ENCODE data around the gene CHSY1.

Gene CHSY1

GRCh38 chr15:101209285-101209845, 42.5 kb downstream of the CHSY1 start:
- no peak for DNase-seq

GRCh38 chr15:101207867-101208288, 44.0 kb downstream of the CHSY1 start:
- DNase-seq = peak; percentile 94 to 95

DNA sequence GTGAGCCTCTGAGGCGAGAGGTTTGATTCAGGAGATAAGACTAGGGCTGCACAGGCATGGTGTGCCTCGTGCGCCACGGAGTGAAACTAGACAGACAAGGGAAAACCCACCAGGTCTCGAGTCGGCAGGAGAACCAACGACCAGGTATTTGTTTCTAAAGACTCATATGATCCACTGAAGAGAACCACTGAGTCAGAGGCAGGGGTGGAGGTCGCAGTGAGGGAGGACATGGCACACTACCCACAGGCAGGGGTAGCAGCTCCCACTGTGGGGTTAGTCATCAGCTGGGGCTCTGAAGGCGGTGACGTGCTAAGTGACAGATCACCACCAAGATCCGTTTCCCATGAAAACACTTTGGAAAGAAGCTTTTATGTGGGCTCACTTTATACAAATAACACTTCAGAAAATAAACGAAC, 45.7 kb downstream of the CHSY1 start:
- DNase-seq = peak; percentile 49 to 73

DNA sequence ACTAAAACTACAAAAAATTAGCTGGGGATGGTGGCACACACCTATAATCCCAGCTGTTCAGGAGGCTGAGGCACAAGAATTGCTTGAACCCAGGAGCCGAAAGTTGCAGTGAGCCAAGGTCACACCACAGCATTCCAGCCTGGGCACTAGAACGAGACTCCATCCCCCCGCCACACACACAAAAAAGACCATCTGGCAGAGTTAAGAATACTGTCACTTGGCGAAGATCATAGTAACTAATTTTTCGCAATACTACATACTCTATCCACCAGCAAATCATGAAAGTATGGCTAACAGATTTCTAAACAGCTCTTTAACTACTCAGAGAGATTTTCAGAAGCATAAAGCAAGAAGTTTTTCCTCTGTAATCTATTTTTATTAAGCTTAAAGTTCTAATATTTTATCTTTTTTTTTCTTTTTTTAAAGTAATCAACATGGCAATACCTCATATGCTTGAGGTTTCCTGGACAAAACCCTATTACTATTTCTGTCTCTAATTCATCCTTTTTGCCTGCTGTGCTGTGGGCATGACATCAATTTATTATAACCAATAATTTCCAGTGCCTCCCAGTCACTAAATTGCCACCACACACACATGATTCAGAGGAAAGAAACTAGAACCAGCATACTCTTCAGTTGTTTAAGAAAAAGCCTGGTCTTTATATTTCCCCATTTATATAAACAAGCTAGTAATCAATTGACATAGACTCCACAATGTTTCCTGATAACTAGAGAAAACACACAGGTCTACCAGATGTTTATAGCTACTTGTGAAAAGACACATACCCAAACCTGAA, 46.9 kb downstream of the CHSY1 start:
- DNase-seq = peak in 1 of 2 donors; percentile 11

DNA sequence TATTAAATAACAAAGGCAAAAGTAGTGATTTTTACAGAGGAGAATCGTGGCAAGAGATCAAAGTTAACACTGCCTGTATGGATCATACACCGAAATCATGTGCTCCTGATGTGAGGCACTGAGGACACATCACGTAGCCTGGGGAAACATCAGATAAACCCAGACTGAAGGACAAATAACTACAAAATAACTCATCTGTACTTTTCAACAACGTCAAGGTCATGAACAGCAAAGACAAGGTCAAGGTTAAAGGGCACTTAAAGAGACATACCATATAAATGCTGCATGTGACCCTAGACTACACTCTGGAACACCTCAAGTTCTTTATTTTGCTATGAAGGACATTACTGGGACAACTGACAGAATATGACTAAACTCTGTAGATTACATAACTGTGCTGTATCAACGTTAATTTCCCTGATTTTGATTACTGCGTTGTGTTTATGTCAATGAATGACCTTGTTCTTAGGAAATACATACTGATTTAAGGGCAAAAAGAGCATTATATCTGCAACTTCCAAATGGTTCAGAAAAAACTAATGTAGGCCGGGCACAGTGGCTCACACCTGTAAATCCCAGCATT, 48.1 kb downstream of the CHSY1 start:
- DNase-seq = peak in 1 of 2 donors; percentile 66

- no peak for DNase-seq
Measured at GRCh38 chr15:101203029-101203573, 48.7 kb downstream of the CHSY1 start.

DNA sequence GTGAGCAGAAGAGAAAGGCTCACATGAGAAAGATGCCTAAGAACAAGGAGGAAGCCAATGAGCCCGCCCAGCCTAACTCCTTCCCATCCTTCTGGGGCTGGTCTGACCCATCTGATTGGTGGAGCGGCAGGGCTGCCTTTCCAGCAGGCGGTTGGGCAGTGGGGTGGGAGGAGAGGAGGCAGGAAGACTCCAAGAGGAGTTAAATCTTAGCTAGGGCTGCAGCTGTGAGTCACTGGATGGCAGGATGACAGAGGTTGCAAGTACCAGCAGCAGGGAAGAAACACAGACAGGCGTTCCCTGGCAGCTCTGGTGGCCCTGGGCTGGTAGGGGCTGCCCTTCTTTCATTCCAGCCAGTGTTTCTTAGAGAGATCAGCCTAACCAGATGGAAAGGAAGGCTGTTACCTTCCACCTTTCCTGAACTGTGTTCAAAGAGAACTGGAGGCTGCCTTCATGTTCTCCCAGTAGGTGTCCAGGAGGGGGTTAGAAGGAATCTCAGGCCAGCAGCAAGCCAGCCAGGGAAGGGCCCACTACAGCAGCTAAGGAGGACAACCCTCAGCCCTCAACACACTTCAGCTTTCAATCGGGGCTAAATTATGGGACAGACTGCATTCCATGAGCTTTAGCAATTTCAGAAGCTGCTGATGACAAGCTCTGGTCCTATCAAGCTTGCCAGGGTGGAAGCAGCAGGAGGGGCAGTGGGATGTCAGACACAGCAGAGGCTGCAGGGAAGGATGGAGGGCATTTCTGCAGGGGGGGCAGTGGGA, 50.3 kb downstream of the CHSY1 start:
- peak; percentile 89 for DNase-seq

GRCh38 chr15:101200181-101200580, 51.7 kb downstream of the CHSY1 start:
- DNase-seq = no peak

DNA sequence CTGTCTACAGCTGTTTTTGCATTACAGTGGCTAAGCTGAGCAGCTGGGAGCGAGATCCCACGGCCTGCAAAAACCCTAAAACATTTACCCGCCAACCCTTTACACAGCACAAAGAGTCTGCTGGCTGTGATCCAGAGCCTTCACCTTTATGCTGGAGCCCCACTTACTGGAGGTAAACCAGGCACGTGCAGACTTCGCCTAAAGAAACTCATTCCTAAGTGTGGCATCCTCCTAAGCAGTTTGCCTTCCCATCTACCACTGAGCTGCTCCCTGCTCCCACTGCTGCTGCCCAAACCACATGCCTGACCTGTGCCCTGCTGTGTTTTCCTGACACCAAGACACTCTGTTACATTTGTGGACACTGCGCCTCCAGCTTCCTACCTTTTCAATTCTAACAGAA, 53.0 kb downstream of the CHSY1 start:
- no peak for DNase-seq

DNA sequence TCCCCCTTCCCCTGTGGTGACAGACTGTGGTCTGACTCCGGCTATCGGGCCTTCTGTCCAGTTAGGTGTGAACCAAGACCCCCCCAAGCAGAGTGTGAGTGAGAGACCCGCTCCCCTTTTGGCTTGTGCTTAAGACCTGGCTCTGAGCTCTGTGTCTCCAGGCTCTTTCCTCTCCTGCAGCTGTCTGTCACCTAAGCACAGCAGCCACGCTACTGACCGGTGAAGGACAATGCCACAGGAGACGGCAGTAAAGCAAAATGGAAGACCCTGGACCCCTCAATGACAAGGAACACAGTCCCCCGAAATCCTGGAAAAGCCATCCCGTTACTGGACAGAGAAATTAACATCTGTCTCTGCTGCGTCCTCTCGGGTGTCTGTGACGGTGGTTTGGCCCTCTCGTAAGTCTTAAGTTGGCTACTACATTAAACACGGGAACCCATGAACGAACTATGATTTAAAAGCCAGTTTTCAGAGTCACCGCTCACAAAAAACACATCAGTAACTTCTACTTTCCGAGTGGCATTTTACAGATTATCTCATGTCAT, 53.7 kb downstream of the CHSY1 start:
- DNase-seq = no peak

- peak in 1 of 2 donors; percentile 29 for DNase-seq
Measured at GRCh38 chr15:101194546-101195125, 57.2 kb downstream of the CHSY1 start.

DNA sequence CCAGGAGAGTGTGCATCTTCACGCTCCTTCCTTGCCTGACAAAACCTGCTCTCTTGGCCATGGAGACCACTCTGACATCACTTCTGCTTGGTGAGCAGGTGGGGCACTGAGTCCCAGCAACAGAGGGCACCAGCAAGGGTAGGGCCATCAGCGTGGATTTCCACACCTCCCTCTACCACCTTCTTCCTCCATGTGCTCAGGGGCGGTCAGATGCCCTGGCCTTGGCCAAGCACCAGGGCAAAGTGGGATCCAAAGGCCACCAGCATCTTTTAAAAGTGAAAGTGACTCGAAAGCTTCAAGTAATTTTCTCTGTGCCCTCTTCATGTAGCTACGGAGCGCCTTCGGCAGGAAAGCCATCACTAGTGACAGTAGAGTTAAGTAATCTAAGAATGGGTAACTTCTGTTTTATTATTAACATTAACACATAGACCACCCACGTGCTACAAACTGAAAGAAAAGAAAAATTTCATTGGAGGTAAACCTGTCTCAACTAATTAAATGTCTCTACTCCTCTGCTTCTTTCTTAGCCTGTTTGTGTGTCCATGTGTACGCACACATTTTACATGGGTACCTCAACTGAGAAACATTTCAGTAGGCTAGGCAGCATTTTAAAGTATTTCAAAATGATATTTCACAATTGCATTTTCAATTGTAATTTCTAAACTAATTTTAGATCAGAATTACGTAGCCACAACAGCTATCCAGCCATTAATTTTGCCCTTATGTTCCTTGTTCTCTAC, 57.9 kb downstream of the CHSY1 start:
- DNase-seq = peak; percentile 65 to 82

- DNase-seq = no peak
Measured at GRCh38 chr15:101193120-101193644, 58.7 kb downstream of the CHSY1 start.

- no peak for DNase-seq
Measured at GRCh38 chr15:101192081-101192480, 59.8 kb downstream of the CHSY1 start.

GRCh38 chr15:101191242-101191641, 60.6 kb downstream of the CHSY1 start:
- DNase-seq = no peak

GRCh38 chr15:101190092-101190595, 61.7 kb downstream of the CHSY1 start:
- no peak for DNase-seq

DNA sequence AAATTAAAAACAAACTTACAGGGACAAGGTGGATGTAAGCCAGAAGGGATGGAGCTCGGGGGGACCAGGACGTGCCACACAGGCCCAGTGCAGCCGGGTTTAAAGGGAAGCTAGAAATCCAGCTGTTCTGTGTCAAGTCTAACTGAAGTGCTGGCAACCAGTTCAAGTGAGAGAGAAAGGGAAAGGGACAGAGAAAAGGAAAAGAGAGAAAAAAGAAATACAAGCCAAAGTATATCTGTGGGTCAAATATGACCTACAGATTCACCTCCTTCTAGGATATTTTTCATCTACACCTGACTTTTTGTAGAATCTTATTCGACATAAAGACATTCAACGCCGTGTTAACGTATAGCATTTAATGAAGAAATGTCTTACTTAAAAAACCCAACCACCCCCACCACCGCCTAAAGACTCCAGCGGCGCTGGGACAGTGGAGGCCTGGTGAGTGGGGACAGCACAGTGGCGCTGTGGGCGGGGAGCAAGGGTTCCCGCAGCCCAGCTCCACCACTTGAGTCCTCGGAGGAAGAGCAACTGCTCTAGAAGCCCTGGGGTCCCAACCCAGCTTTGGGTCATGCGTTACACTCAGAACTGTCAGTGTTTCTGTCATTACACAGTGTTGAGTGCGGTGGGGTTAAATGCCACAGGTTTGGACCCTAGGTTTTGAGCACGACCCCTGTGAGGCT, 62.3 kb downstream of the CHSY1 start:
- no peak for DNase-seq

DNA sequence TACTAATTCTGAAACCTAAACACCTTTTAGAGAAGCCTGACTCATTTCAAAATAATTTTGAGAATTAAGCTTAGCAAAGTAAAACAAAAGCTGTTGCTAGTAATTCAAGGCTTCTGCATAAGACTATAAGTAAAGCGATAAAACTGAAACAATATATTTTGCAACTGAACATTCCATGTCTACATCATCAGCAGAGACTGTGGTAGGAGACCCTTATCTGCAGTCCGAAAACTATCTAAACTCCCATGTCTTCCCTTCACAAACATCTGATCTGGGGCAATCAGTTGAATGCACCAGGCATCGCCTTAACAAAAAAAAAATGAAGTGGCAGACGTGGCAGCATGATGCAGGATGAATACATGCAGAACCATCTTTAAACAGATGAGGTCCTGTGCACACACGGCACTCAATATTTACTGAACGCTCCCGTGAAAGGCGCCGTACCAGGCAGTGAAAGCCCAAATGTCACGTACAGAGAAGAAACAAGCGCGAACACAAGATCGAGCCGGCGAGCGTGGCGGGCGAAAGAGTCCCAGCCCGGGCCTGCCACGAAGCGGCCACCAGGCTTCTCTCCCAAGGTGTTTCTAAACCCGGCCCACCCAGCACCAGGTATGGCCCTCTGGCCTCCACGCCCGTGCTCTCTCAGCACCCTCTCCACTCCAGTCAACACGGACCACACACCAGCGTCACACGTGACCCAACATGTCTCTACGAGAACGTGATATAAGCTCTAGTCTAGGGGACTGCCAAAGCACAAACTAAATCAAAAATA, 63.0 kb downstream of the CHSY1 start:
- no peak for DNase-seq

- peak; percentile 39 to 46 for DNase-seq
Measured at GRCh38 chr15:101187820-101188636, 63.8 kb downstream of the CHSY1 start.
